Measurements from ENCODE around the gene ABL1.
A peak's percentile ranks its signal among the peaks of the same experiment; 100 is the strongest.

The ABL1 gene

GRCh38 chr9:130893341-130894101, 58.5 kb downstream of the ABL1 start:
- no peak for DNase-seq

- no peak for DNase-seq
Measured at GRCh38 chr9:130894546-130894945, 59.5 kb downstream of the ABL1 start.

GRCh38 chr9:130895038-130895437, 60.0 kb downstream of the ABL1 start:
- no peak for DNase-seq

- no peak for DNase-seq
Measured at GRCh38 chr9:130895481-130896232, 60.6 kb downstream of the ABL1 start.

- peak in 1 of 2 experiments; percentile 46 for DNase-seq
Measured at GRCh38 chr9:130896233-130897014, 61.4 kb downstream of the ABL1 start, which contains the start of gene QRFP. Gene QRFP (minus strand): TSS chr9:130896812. CDS start chr9:130893838, 2,974 bp downstream.

GRCh38 chr9:130897105-130897751, 62.2 kb downstream of the ABL1 start:
- no peak for DNase-seq

GRCh38 chr9:130897848-130898551, 62.9 kb downstream of the ABL1 start:
- DNase-seq = no peak

- peak in 1 of 2 experiments; percentile 25 for DNase-seq
Measured at GRCh38 chr9:130898552-130898852, 63.4 kb downstream of the ABL1 start.

- no peak for DNase-seq
Measured at GRCh38 chr9:130899051-130899748, 64.1 kb downstream of the ABL1 start.

- no peak for DNase-seq
Measured at GRCh38 chr9:130900701-130901497, 65.8 kb downstream of the ABL1 start.

GRCh38 chr9:130901498-130902203, 66.6 kb downstream of the ABL1 start:
- DNase-seq = peak in 1 of 2 experiments; percentile 10

GRCh38 chr9:130902204-130903185, 67.4 kb downstream of the ABL1 start:
- DNase-seq = no peak

- DNase-seq = no peak
Measured at GRCh38 chr9:130903194-130904069, 68.4 kb downstream of the ABL1 start.

- DNase-seq = no peak
Measured at GRCh38 chr9:130904070-130905044, 69.3 kb downstream of the ABL1 start.

GRCh38 chr9:130905125-130905901, 70.3 kb downstream of the ABL1 start:
- DNase-seq = no peak

Measured in NCI-H526 (cell line).